OCI-LY1 (cell line): ENCODE measurements around the gene PANK3.

Experiments used
- EZH2 ChIP-seq: fragments of 200-600 bp; sonication (generic), shearing (Covaris generic); IDR thresholded peaks from 2 replicates; pipeline ENCODE4 v1.8.0; 2017; ENCODE audit warnings: borderline replicate concordance, mixed run types, mild to moderate bottlenecking, antibody characterized with exemption, low read length, moderate library complexity, mixed read lengths
- TF ChIP-seq, protein P1 (sequence below): fragments of 200-600 bp; sonication (generic), shearing (Covaris generic); IDR thresholded peaks from 2 replicates; pipeline ENCODE4 v1.5.1; 2017; ENCODE audit warnings: mild to moderate bottlenecking, antibody characterized with exemption, low read length, moderate library complexity, mixed read lengths

DNA sequence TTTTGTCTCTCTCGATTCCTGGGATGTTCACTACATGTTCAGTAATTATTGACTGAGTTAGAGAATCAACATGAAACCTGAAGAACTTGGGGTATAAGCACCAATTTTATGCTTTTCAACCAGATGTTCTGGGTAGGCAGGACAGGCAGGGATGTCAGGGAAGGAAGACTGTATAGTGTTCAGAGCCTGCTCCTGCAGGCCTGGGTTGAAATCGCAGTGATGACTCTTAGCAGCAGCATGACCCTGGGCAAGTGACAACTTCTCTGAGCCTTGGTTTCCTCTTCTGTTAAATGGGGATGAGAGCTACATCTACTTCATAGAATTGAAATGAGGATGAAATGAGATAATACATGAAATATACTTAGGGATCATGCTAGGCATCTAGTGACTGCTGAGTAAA, 29.7 kb upstream of the PANK3 start:
- TF ChIP-seq, protein P1, sequence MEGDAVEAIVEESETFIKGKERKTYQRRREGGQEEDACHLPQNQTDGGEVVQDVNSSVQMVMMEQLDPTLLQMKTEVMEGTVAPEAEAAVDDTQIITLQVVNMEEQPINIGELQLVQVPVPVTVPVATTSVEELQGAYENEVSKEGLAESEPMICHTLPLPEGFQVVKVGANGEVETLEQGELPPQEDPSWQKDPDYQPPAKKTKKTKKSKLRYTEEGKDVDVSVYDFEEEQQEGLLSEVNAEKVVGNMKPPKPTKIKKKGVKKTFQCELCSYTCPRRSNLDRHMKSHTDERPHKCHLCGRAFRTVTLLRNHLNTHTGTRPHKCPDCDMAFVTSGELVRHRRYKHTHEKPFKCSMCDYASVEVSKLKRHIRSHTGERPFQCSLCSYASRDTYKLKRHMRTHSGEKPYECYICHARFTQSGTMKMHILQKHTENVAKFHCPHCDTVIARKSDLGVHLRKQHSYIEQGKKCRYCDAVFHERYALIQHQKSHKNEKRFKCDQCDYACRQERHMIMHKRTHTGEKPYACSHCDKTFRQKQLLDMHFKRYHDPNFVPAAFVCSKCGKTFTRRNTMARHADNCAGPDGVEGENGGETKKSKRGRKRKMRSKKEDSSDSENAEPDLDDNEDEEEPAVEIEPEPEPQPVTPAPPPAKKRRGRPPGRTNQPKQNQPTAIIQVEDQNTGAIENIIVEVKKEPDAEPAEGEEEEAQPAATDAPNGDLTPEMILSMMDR = no peak
- TF ChIP-seq EZH2 = no peak
